Measurements from ENCODE around the gene NEURL1B. TPM values are rescaled to one million over a fixed set of nuclear protein-coding genes. Genes with fewer than 3 reads are reported as not detected.
A peak's percentile ranks its signal among the peaks of the same experiment; 100 is the strongest.
"Not testable (repeated sequence)": the region's sequence is repeated elsewhere in the genome, so short reads cannot be mapped to it uniquely, and the experiment has no call there.

The NEURL1B gene
- total RNA-seq, 1 experiment from 2014 or later: 4.7 TPM

DNA sequence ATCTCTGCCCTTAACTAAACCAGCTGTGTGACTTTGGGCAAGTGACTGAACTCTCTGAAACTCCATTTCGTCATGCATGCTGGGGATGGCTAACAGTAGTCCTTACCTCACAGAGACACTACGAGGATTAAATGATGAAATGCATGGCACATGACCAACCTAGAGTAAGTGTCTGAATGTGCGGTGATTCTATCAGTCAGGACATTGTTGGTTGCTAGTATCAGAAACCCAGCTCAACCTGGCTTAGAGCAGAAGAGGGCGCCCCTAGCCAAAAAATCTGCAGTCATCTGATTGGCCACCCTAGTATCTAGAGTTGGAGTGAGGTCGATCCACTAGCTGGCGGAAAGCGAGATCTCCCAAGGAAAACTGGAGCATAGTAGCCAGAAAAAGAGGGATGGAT, 25.2 kb downstream of the NEURL1B start:
- no peaks in the 10 kb centered on the region for H3K27me3 ChIP-seq (ENCODE audit: control insufficient read depth, insufficient read depth, low read length)
- H3K36me3 ChIP-seq (replicated peaks; ENCODE audit: control insufficient read depth, insufficient read depth, low read length): no peaks in the 10 kb centered on the region; the same call in 1 of the 2 replicates
- H3K4me3 ChIP-seq (ENCODE audit: insufficient read depth, low read depth, low read length): no peak overlapping the region
- DNase-seq: peak; percentile 85

- H3K27me3 ChIP-seq (ENCODE audit: control insufficient read depth, insufficient read depth, low read length): no peaks in the 10 kb centered on the region
- no peak overlapping the region for H3K4me3 ChIP-seq (ENCODE audit: insufficient read depth, low read depth, low read length)
- no peak for DNase-seq
- H3K36me3 ChIP-seq (replicated peaks; ENCODE audit: control insufficient read depth, insufficient read depth, low read length): no peaks in the 10 kb centered on the region; the same call in none of the 2 replicates
These were observed 26.9 kb downstream of the NEURL1B start for GRCh38 chr5:172667786-172668593.

DNA sequence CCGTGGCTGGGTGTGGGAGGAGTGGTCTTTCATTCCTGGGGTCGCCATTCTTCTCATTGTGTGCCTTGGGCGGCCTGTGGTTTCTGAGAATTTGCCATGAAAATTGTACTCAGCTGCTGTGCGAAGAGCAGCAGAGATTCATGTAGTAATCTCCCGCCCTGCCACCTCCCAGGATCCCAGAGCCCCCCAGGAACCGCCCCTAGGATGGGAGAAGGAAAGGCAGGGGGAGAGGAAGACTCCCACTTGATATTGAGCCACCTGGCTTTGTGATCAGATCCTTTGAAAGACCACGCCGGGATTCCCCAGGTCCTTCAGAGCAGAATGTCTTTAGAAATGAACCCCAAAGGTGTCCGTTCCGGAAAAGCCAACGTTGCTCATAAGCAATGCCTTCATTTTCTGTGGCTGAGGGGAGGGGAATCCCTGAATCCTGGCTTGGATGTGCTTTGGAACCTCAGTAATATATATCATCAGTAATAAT, 27.6 kb downstream of the NEURL1B start:
- DNase-seq: no peak
- H3K36me3 ChIP-seq (replicated peaks; ENCODE audit: control insufficient read depth, insufficient read depth, low read length): no peaks in the 10 kb centered on the region; the same call in none of the 2 replicates
- no peak overlapping the region for H3K4me3 ChIP-seq (ENCODE audit: insufficient read depth, low read depth, low read length)
- H3K27me3 ChIP-seq (ENCODE audit: control insufficient read depth, insufficient read depth, low read length): no peaks in the 10 kb centered on the region

DNA sequence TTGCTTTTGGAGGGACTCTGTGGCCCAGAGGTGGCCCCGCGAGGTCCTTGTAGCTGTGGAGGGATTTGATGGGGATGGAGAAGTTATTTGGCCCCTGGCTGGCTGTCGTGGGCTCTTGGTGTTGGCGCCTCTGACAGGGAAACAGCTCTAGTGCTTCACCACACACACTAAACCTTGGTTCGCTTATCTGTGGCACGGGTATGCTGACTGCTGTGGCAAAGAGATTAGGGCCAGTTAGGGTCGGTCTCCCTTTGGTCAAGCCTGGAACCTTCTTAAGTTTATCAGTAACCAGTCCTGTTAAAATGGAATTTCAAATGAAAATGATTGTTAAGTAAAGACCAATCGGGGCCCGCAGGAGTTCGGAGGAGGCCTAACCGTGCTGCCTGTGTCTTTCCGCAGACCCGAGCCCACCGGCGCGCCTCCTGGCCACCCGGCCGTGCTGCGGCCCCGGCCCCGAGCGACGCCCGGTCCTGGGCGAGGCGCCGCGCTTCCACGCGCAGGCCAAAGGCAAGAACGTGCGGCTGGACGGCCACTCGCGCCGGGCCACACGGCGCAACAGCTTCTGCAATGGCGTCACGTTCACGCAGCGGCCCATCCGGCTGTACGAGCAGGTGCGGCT, 28.4 kb downstream of the NEURL1B start:
- no peaks in the 10 kb centered on the region; the same call in none of the 2 replicates for H3K36me3 ChIP-seq (replicated peaks; ENCODE audit: control insufficient read depth, insufficient read depth, low read length)
- H3K27me3 ChIP-seq (ENCODE audit: control insufficient read depth, insufficient read depth, low read length): no peaks in the 10 kb centered on the region
- DNase-seq: peak; percentile 57
- no peak overlapping the region for H3K4me3 ChIP-seq (ENCODE audit: insufficient read depth, low read depth, low read length)

- H3K36me3 ChIP-seq (replicated peaks; ENCODE audit: control insufficient read depth, insufficient read depth, low read length): no peaks in the 10 kb centered on the region; the same call in none of the 2 replicates
- no peak overlapping the region for H3K4me3 ChIP-seq (ENCODE audit: insufficient read depth, low read depth, low read length)
- H3K27me3 ChIP-seq (ENCODE audit: control insufficient read depth, insufficient read depth, low read length): no peaks in the 10 kb centered on the region
- peak; percentile 63 for DNase-seq
These were observed 28.9 kb downstream of the NEURL1B start for GRCh38 chr5:172670005-172670402.

DNA sequence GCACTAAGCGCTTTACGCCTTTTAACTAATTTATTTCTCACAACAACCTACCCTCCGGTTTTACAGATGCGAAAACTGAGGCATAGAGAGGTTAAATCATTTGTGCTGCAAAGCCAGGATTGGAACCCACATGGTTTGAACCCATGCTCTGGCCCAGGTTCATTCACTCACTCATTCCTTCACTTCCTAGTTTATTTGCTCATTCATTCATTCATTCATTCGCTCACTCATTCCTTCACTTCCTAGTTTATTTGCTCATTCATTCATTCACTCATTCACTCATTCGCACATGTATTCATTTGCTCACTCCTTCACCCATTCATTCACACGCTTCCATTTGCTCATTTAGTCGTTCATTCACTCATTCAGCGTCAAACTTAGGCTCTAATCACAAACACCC, 29.4 kb downstream of the NEURL1B start:
- no peaks in the 10 kb centered on the region for H3K27me3 ChIP-seq (ENCODE audit: control insufficient read depth, insufficient read depth, low read length)
- DNase-seq: no peak
- H3K4me3 ChIP-seq (ENCODE audit: insufficient read depth, low read depth, low read length): no peak overlapping the region
- H3K36me3 ChIP-seq (replicated peaks; ENCODE audit: control insufficient read depth, insufficient read depth, low read length): no peaks in the 10 kb centered on the region; the same call in none of the 2 replicates

DNA sequence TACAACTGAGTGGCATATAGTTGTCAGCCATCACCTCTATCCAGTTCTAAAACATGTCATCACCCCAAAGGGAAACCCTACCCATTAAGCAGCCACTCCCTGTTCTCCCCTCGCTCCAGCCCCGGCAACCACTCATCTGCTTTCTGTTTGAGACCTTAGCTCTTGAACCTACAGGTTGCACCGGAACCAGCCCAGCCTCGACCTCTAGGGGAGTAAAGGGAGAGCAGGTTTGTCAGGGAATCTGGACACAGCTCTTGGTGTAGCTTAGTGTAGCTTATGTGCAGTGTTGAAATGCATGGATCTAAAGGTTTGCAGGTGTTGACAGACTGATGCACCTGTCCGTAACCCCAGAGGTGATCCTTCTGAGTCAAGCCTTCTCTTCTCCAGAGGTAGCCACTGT, 30.0 kb downstream of the NEURL1B start:
- DNase-seq: no peak
- Histone ChIP-seq H3K36me3 (replicated peaks; ENCODE audit: control insufficient read depth, insufficient read depth, low read length) (no peaks in the 10 kb centered on the region; the same call in none of the 2 replicates), H3K4me3 (ENCODE audit: insufficient read depth, low read depth, low read length) (no peak overlapping the region), H3K27me3 (ENCODE audit: control insufficient read depth, insufficient read depth, low read length) (no peaks in the 10 kb centered on the region)

DNA sequence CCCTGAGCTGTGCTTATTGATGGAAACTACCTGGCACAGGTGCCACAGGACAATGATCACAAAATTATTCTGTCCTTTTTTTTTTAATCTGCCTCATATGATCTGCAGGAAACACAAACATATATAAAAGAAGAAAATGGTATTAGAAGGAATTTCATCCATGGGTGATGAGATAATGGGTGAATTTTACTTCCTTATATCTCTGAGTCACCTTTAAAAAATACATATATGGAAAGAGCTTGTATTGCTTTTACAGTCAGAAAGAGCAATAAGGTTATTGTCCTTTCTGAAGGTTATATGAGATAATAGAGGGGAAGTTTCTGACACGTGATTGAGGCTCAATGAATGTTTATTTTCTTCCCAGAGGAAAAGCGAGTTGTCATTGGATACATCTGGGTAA, 31.6 kb downstream of the NEURL1B start:
- Histone ChIP-seq H3K4me3 (ENCODE audit: insufficient read depth, low read depth, low read length) (no peak overlapping the region), H3K27me3 (ENCODE audit: control insufficient read depth, insufficient read depth, low read length) (no peaks in the 10 kb centered on the region), H3K36me3 (replicated peaks; ENCODE audit: control insufficient read depth, insufficient read depth, low read length) (no peaks in the 10 kb centered on the region; the same call in none of the 2 replicates)
- DNase-seq: no peak

DNA sequence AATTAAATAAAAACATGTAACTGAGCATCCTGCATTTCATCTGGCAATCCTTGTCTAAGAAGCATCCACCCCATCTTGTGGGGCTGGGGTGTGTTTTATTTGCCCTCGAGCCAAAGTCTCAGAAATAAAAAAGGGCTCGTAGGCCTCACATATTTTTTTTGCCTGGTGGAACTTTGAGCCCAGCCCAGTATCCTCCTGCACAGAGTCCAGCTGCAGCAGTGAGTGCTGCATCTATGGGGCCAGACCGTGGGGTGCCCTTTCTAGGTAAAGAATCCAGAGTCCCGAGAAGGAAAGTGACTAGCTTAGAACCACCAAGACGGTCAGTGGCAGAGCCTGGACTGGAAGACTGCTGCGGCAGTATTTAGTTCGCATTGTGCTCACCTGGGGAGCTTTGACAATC, 33.1 kb downstream of the NEURL1B start:
- Histone ChIP-seq H3K4me3 (ENCODE audit: insufficient read depth, low read depth, low read length) (no peak overlapping the region), H3K36me3 (replicated peaks; ENCODE audit: control insufficient read depth, insufficient read depth, low read length) (no peaks in the 10 kb centered on the region; the same call in none of the 2 replicates), H3K27me3 (ENCODE audit: control insufficient read depth, insufficient read depth, low read length) (no peaks in the 10 kb centered on the region)
- DNase-seq: no peak

DNA sequence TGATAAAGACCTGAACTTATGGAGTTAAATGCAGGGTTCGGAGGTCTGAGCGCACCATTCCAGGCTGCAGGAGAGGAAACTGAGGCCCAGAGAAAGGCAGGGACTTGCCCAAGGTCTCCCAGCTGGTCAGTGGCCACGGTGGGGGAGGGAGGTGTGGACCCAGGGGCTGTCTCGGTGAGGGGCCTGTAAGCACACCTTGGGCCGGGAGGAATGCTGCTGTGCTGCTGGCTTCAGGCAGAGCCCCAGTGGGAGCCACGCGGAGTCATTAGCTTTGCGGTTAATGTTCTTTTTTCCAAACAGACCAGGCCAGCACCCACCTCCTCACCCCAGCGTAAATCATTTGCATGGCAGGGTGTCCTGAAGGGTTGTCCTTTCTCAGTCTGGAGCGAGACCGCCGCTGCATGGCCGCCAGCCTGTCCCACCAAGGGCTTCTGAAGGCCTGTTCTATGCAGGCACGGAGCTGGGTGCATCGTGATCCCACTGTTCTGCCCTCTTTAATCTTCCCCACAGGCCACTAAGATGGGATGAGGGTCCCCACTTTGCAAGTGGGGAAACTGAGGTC, 35.9 kb downstream of the NEURL1B start:
- no peaks in the 10 kb centered on the region for H3K27me3 ChIP-seq (ENCODE audit: control insufficient read depth, insufficient read depth, low read length)
- DNase-seq: no peak
- H3K36me3 ChIP-seq (replicated peaks; ENCODE audit: control insufficient read depth, insufficient read depth, low read length): no peaks in the 10 kb centered on the region
- no peak overlapping the region for H3K4me3 ChIP-seq (ENCODE audit: insufficient read depth, low read depth, low read length)

DNA sequence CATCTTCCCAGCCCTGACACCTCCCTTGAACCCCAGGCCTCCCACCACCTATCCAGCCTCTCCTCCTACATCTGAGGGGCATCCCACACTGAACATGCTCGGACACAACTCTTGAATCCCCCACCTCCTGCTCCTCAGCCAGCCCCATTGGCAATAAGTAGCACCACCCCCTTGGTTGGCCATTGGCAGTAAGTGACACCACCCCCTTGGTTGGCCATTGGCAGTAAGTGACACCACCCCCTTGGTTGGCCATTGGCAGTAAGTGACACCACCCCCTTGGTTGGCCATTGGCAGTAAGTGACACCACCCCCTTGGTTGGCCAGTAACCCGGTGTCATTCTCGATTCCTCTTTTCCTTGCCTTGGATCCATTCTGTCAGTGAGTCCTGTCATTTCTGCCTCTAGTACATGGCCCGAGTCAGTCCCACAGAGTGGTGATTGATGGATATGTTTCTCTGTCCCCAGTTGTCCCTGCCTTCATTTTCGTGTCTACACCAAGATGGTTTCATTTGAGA, 37.4 kb downstream of the NEURL1B start:
- not testable (repeated sequence) for H3K27me3 ChIP-seq (ENCODE audit: control insufficient read depth, insufficient read depth, low read length); H3K4me3 ChIP-seq (ENCODE audit: insufficient read depth, low read depth, low read length); H3K36me3 ChIP-seq (replicated peaks; ENCODE audit: control insufficient read depth, insufficient read depth, low read length); DNase-seq

- DNase-seq: no peak
- no peaks in the 10 kb centered on the region for H3K36me3 ChIP-seq (replicated peaks; ENCODE audit: control insufficient read depth, insufficient read depth, low read length)
- H3K4me3 ChIP-seq (ENCODE audit: insufficient read depth, low read depth, low read length): no peak overlapping the region
- peaks cover 10% of the 10 kb centered on the region for H3K27me3 ChIP-seq (ENCODE audit: control insufficient read depth, insufficient read depth, low read length)
These were observed 37.8 kb downstream of the NEURL1B start for GRCh38 chr5:172678902-172679301.

GRCh38 chr5:172679628-172680212, 38.7 kb downstream of the NEURL1B start:
- peaks cover 16% of the 10 kb centered on the region for H3K27me3 ChIP-seq (ENCODE audit: control insufficient read depth, insufficient read depth, low read length)
- no peak for DNase-seq
- H3K4me3 ChIP-seq (ENCODE audit: insufficient read depth, low read depth, low read length): no peak overlapping the region
- no peaks in the 10 kb centered on the region for H3K36me3 ChIP-seq (replicated peaks; ENCODE audit: control insufficient read depth, insufficient read depth, low read length)

GRCh38 chr5:172680921-172681320, 39.9 kb downstream of the NEURL1B start:
- no peaks in the 10 kb centered on the region for H3K36me3 ChIP-seq (replicated peaks; ENCODE audit: control insufficient read depth, insufficient read depth, low read length)
- H3K27me3 ChIP-seq (ENCODE audit: control insufficient read depth, insufficient read depth, low read length): peaks cover 22% of the 10 kb centered on the region
- no peak overlapping the region for H3K4me3 ChIP-seq (ENCODE audit: insufficient read depth, low read depth, low read length)
- no peak for DNase-seq

Data from H7 (cell line).